OCI-LY7 (cell line): ENCODE measurements around the gene SLC24A4.

ENCODE experiments used
- EZH2phosphoT487 ChIP-seq: fragments of 200-600 bp; sonication (generic); IDR thresholded peaks from 2 replicates; pipeline ENCODE4 v1.6.1; 2018; ENCODE audit warnings: low read depth, borderline replicate concordance, mild to moderate bottlenecking, mixed run types, antibody characterized with exemption, low read length, moderate library complexity, mixed read lengths
- TF ChIP-seq, protein P1 (sequence below): fragments of 200-600 bp; sonication (generic); conservative IDR thresholded peaks from 2 replicates; pipeline ENCODE4 v1.5.1; 2014; ENCODE audit warnings: mild to moderate bottlenecking, antibody characterized with exemption, low read length, moderate library complexity, mixed read lengths

- TF ChIP-seq, protein P1, sequence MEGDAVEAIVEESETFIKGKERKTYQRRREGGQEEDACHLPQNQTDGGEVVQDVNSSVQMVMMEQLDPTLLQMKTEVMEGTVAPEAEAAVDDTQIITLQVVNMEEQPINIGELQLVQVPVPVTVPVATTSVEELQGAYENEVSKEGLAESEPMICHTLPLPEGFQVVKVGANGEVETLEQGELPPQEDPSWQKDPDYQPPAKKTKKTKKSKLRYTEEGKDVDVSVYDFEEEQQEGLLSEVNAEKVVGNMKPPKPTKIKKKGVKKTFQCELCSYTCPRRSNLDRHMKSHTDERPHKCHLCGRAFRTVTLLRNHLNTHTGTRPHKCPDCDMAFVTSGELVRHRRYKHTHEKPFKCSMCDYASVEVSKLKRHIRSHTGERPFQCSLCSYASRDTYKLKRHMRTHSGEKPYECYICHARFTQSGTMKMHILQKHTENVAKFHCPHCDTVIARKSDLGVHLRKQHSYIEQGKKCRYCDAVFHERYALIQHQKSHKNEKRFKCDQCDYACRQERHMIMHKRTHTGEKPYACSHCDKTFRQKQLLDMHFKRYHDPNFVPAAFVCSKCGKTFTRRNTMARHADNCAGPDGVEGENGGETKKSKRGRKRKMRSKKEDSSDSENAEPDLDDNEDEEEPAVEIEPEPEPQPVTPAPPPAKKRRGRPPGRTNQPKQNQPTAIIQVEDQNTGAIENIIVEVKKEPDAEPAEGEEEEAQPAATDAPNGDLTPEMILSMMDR: no peak
- TF ChIP-seq EZH2phosphoT487: no peak
Measured at GRCh38 chr14:92415969-92416368, 93.0 kb downstream of the SLC24A4 start.
